ENCODE results near the gene BAHD1.
"Not testable (repeated sequence)": the region's sequence is repeated elsewhere in the genome, so short reads cannot be mapped to it uniquely, and the experiment has no call there.

Gene BAHD1

GRCh38 chr15:40449275-40449674, 8.5 kb downstream of the BAHD1 start:
- no peak for DNase-seq (ENCODE audit: low spot score)
- no peak for TF ChIP-seq CTCF (IDR thresholded peaks at IDR 0.05; ENCODE audit: extremely low read depth, missing control alignments)

- no peak for TF ChIP-seq CTCF (IDR thresholded peaks at IDR 0.05; ENCODE audit: extremely low read depth, missing control alignments)
- DNase-seq (ENCODE audit: low spot score), result no peak
Observed at GRCh38 chr15:40450047-40450446, 9.3 kb downstream of the BAHD1 start.

GRCh38 chr15:40451527-40452158, 10.9 kb downstream of the BAHD1 start:
- TF ChIP-seq CTCF (IDR thresholded peaks at IDR 0.05; ENCODE audit: extremely low read depth, missing control alignments), result no peak

GRCh38 chr15:40452296-40453090, 11.7 kb downstream of the BAHD1 start:
- no peak for DNase-seq (ENCODE audit: low spot score)
- TF ChIP-seq CTCF (IDR thresholded peaks at IDR 0.05; ENCODE audit: extremely low read depth, missing control alignments), result no peak

More at GRCh38 chr15:40451527-40452158, 10.9 kb downstream of the BAHD1 start:
- no peak for DNase-seq (ENCODE audit: low spot score)

- DNase-seq (ENCODE audit: low spot score), result not testable (repeated sequence)
Observed at GRCh38 chr15:40453941-40454340, 13.2 kb downstream of the BAHD1 start.

GRCh38 chr15:40454904-40455391, 14.2 kb downstream of the BAHD1 start:
- no peak for TF ChIP-seq CTCF (IDR thresholded peaks at IDR 0.05; ENCODE audit: extremely low read depth, missing control alignments)
- DNase-seq (ENCODE audit: low spot score), result no peak

GRCh38 chr15:40456299-40456712, 15.6 kb downstream of the BAHD1 start:
- DNase-seq (ENCODE audit: low spot score), result no peak

More at GRCh38 chr15:40456299-40456712, 15.6 kb downstream of the BAHD1 start:
- TF ChIP-seq CTCF (IDR thresholded peaks at IDR 0.05; ENCODE audit: extremely low read depth, missing control alignments), result no peak
